Epithelial cell of esophagus (primary cell): ENCODE data around the gene TLK2.

Experiments used
- DNase-seq: peaks from one replicate; pipeline ENCODE4 v3.0.0; 2010; ENCODE audit warnings: low read depth
- H3K4me3 ChIP-seq: 2 replicates; pipeline ENCODE4 v1.5.1; 2011; ENCODE audit warnings: mild to moderate bottlenecking, low read length, control low read depth
- CTCF ChIP-seq: IDR thresholded peaks from 2 replicates; pipeline ENCODE4 v1.5.1; 2011; ENCODE audit warnings: low read depth, mild to moderate bottlenecking, low read length, control low read depth, inconsistent platforms; ENCODE audit not compliant: insufficient read depth; ENCODE audit errors: missing control alignments

TLK2 gene

GRCh38 chr17:62658136-62658920 lies 179.7 kb downstream of the TLK2 start:
- DNase-seq = no peak
- TF ChIP-seq CTCF = no peak
- no peak overlapping the region for H3K4me3 ChIP-seq

GRCh38 chr17:62660629-62661118 lies 182.0 kb downstream of the TLK2 start:
- H3K4me3 ChIP-seq = no peak overlapping the region
- no peak for DNase-seq
- TF ChIP-seq CTCF = no peak

- no peak overlapping the region for H3K4me3 ChIP-seq
- no peak for DNase-seq
- no peak for TF ChIP-seq CTCF
Measured at GRCh38 chr17:62661337-62661736, 182.7 kb downstream of the TLK2 start.

- H3K4me3 ChIP-seq = no peak overlapping the region
- no peak for TF ChIP-seq CTCF
- DNase-seq = no peak
Measured at GRCh38 chr17:62662855-62663254, 184.2 kb downstream of the TLK2 start.
